K562 (cell line): Measurements from ENCODE around the gene PCDHGB1. TPM values are rescaled to one million over a fixed set of nuclear protein-coding genes. Genes with fewer than 3 reads are reported as not detected.

Experiments
- ATAC-seq: fragments of 200-7000 bp; cut with Tn5 transposase; 3 replicates; pipeline ENCODE4 v1.9.1; 2020; ENCODE audit warnings: moderate library complexity
- BruUV-seq: library from RNA; stranded (reverse); fragments of 400-500 nt; replicated peaks from 2 replicates; lab custom pipeline; 2021; lab: Mats Ljungman, UMichigan
- CTCF ChIA-PET: fragments of 300-600 bp; formaldehyde crosslinking; extraction: SDS; loops from one replicate; lab custom pipeline; 2021; ENCODE audit warnings: low intra/inter-chr PET ratio; lab: Yijun Ruan, JAX
- POLR2A ChIA-PET: fragments of 300-600, 350-650 bp; sonication (Branson Sonifier 250); formaldehyde crosslinking; extraction: SDS; loops from one replicate; lab custom pipeline; 2021; ENCODE audit warnings: antibody characterized with exemption, inconsistent platforms; lab: Yijun Ruan, JAX
- DNase-seq, 4 experiments: peaks; one replicate each; pipeline versions ENCODE4 v3.0.0 to v3.0.0-alpha.2; 2011 to 2018; ENCODE audit warnings: low spot score in 3 of 4, mixed read lengths in 3 of 4; ENCODE audit errors: extremely low read depth in 1 of 4
- FAIRE-seq: peaks from 2 replicates; lab custom pipeline; 2011; peaks lifted over from hg19 to GRCh38; lab: Jason Lieb, UNC
- H2AFZ ChIP-seq: 2 replicates; pipeline ENCODE4 v1.6.0; 2011; ENCODE audit warnings: low read depth, low read length, control low read depth, inconsistent platforms
- H3K27ac ChIP-seq: fragments of 200-600 bp; 3 replicates; pipeline ENCODE4 v1.8.0; 2011; ENCODE audit warnings: low read depth, mild to moderate bottlenecking, control low read depth, inconsistent platforms, low read length, moderate library complexity, mixed read lengths; ENCODE audit errors: extremely low read depth
- H3K27me3 ChIP-seq, 2 experiments: fragments of 300-600 bp in 1 of 2; 2 replicates in 1 of 2; 3 replicates in 1 of 2; pipeline versions ENCODE4 v1.6.0 to v1.8.0; 2011; ENCODE audit warnings: inconsistent platforms in 2 of 2, low read length in 2 of 2, mild to moderate bottlenecking in 1 of 2, mixed read lengths in 1 of 2, moderate library complexity in 1 of 2; ENCODE audit not compliant: control insufficient read depth in 2 of 2, insufficient read depth in 2 of 2
- H3K36me3 ChIP-seq: fragments of 300-600 bp; 3 replicates; pipeline ENCODE4 v1.8.0; 2011; ENCODE audit warnings: mild to moderate bottlenecking, low read length, inconsistent platforms; ENCODE audit not compliant: control insufficient read depth, insufficient read depth
- H3K4me1 ChIP-seq, 2 experiments: fragments of 200-600 bp in 1 of 2; replicated peaks in 1 of 2; 2 replicates in 1 of 2; 3 replicates in 1 of 2; pipeline versions ENCODE4 v1.5.1 to v1.8.0; 2011; ENCODE audit warnings: inconsistent platforms in 2 of 2, low read length in 2 of 2, mild to moderate bottlenecking in 1 of 2, mixed read lengths in 1 of 2, moderate library complexity in 1 of 2; ENCODE audit not compliant: control insufficient read depth in 2 of 2, insufficient read depth in 2 of 2
- H3K4me2 ChIP-seq: 2 replicates; pipeline ENCODE4 v1.6.1; 2011; ENCODE audit warnings: low read length, control low read depth, inconsistent platforms, mixed read lengths; ENCODE audit not compliant: insufficient read depth
- H3K4me3 ChIP-seq: fragments of 200-600 bp; sonication (generic), shearing (Covaris generic); 2 replicates; pipeline ENCODE4 v1.5.1; 2016; ENCODE audit warnings: control low read depth, inconsistent platforms
- H3K79me2 ChIP-seq: fragments of 200-600 bp; 3 replicates; pipeline ENCODE4 v1.8.0; 2011; ENCODE audit warnings: low read length, inconsistent platforms; ENCODE audit not compliant: control insufficient read depth, insufficient read depth
- H3K9ac ChIP-seq, 2 experiments: 2 replicates each; pipeline versions ENCODE4 v1.6.0 to v1.6.1; 2011; ENCODE audit warnings: low read depth in 2 of 2, low read length in 2 of 2, control low read depth in 1 of 2, inconsistent platforms in 1 of 2, mild to moderate bottlenecking in 1 of 2, mixed read lengths in 1 of 2; ENCODE audit not compliant: insufficient read depth in 1 of 2
- H3K9me1 ChIP-seq: one replicate; pipeline ENCODE4 v1.6.0; 2011; ENCODE audit warnings: inconsistent platforms, mild to moderate bottlenecking, low read length, moderate library complexity; ENCODE audit not compliant: control insufficient read depth, insufficient read depth
- H3K9me3 ChIP-seq: replicated peaks from 2 replicates; pipeline ENCODE4 v1.5.1; 2011; ENCODE audit warnings: low read depth, low read length, inconsistent platforms; ENCODE audit not compliant: control insufficient read depth, insufficient read depth
- H4K20me1 ChIP-seq: replicated peaks from 2 replicates; pipeline ENCODE4 v1.6.1; 2011; ENCODE audit warnings: low read length, inconsistent platforms, mixed read lengths; ENCODE audit not compliant: control insufficient read depth, insufficient read depth
- CCAR2 ChIP-seq: fragments of 200-400 bp; formaldehyde crosslinking; IDR thresholded peaks from 2 replicates; pipeline ENCODE4 v1.6.1; 2017; ENCODE audit warnings: mild to moderate bottlenecking, low read depth, low read length
- ZNF408 ChIP-seq: fragments of 250-450 bp; sonication (Bioruptor Pico); IDR thresholded peaks from 2 replicates; pipeline ENCODE4 v1.4.0; 2020; ENCODE audit warnings: low read depth, mild to moderate bottlenecking, moderate library complexity
- WGBS: fragments of 100-300 bp; shearing (Covaris generic); methylation state at CpG from one replicate; pipeline ENCODE4 v1.1.6; 2016; ENCODE audit warnings: low coverage, mixed read lengths; ENCODE audit not compliant: insufficient coverage; ENCODE audit errors: missing lambda C conversion rate; 5-methylcytosine and 5-hydroxymethylcytosine counted together
- in situ Hi-C: fragments of 300-500 bp; cut with MboI; formaldehyde crosslinking; loops from 4 replicates; pipeline ENCODE4 v1.15.0; 2018; ENCODE audit warnings: inconsistent platforms, mixed read lengths
- intact Hi-C: fragments of 100-400 bp; cut with micrococcal nuclease; formaldehyde crosslinking; loops from 2 replicates; pipeline ENCODE4 v1.14.2; 2022
- polyA plus RNA-seq, 8 experiments: library from polyadenylated mRNA; depleted of rRNA in 4 of 8; stranded (reverse) in 5 of 8; unstranded in 3 of 8; fragments of >200 nt; fragmentation: Nextera tagmentation in 2 of 8; fragmentation: Illumina TruSeq in 1 of 8; extraction: Ambion mirVana in 2 of 8; extraction: Trizol in 1 of 8; gene quantifications; 2 replicates each; pipeline versions ENCODE4 v1.2.1 to v1.2.3, GENCODE V29; 2011 to 2014; ENCODE audit warnings: inconsistent platforms in 1 of 8, missing spikeins in 1 of 8
- total RNA-seq, 7 experiments: library from RNA; depleted of rRNA in 6 of 7; stranded (reverse); fragments of >200 nt in 6 of 7; fragmentation: Illumina TruSeq in 2 of 7; extraction: Trizol in 2 of 7; gene quantifications; 2 replicates each; pipeline versions ENCODE4 v1.2.1 to v1.2.3, GENCODE V29; 2011 to 2021; ENCODE audit warnings: low replicate concordance in 1 of 7
- TF ChIP-seq, protein P1 (sequence below): fragments of 450-650 bp; IDR thresholded peaks from 2 replicates; pipeline ENCODE4 v1.6.1; 2014; ENCODE audit warnings: low read depth, mild to moderate bottlenecking, moderate library complexity, borderline replicate concordance

PCDHGB1 gene
- total and polyA plus RNA-seq, 9 of the 15 experiments (the other 6 are each of a cell fraction or from before 2014, with no cell fraction given) = 0.06 to 0.20 (median 0.07) TPM; not detected in 2

DNA sequence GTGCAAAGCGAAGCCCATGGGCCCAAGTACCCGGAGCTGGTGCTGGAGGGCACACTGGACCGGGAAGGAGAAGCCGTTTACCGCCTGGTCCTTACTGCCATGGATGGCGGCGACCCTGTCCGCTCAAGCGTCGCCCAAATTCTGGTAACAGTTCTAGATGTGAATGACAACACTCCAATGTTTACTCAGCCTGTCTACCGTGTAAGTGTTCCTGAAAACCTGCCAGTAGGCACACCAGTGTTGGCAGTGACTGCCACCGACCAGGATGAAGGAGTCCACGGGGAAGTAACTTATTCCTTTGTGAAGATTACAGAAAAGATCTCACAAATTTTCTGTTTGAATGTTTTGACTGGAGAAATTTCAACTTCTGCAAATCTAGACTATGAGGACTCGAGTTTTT, 24.7 kb downstream of the PCDHGB1 start:
- in situ Hi-C loops = no loop called here
- Histone ChIP-seq H3K27me3 (peaks cover 4 to 38% of the 10 kb centered on the region in 2 experiments; a peak in 4 of 5 replicates), H4K20me1 (no peaks in the 10 kb centered on the region), H3K79me2 (no peaks in the 10 kb centered on the region), H3K36me3 (no peaks in the 10 kb centered on the region), H3K9me3 (no peaks in the 10 kb centered on the region), H3K4me3 (no peak overlapping the region), H3K27ac (no peak overlapping the region), H3K4me1 (peaks cover 0 to 7% of the 10 kb centered on the region in 2 experiments; a peak in 1 of 5 replicates), H3K4me2 (no peak overlapping the region), H3K9me1 (no peaks in the 10 kb centered on the region), H2AFZ (no peak overlapping the region), H3K9ac (no peak overlapping the region)
- WGBS = 6% methylated on average over 14 of the region's 14 CpGs
- TF ChIP-seq, protein P1, sequence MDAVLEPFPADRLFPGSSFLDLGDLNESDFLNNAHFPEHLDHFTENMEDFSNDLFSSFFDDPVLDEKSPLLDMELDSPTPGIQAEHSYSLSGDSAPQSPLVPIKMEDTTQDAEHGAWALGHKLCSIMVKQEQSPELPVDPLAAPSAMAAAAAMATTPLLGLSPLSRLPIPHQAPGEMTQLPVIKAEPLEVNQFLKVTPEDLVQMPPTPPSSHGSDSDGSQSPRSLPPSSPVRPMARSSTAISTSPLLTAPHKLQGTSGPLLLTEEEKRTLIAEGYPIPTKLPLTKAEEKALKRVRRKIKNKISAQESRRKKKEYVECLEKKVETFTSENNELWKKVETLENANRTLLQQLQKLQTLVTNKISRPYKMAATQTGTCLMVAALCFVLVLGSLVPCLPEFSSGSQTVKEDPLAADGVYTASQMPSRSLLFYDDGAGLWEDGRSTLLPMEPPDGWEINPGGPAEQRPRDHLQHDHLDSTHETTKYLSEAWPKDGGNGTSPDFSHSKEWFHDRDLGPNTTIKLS = no peak
- no peak for TF ChIP-seq CCAR2
- TF ChIP-seq ZNF408 (CRISPR knock-in tag) = no peak
- DNase-seq (no peak), FAIRE-seq (no peak), ATAC-seq (no peak)
- POLR2A ChIA-PET = interaction anchor here (0.6 kb wide), 1 partner anchor 206 kb away, joined by 5 read pairs; no protein-coding TSS in a partner anchor
- no TSS peak for BruUV-seq
- CTCF ChIA-PET = interaction anchor here (1.3 kb wide), 1 partner anchor 140 kb away, joined by 3 read pairs; no protein-coding TSS in a partner anchor
- intact Hi-C loops = loop anchor here (5.0 kb wide), 1 partner anchor 47 kb away; no protein-coding TSS in a partner anchor
